BLaER1 treated with 17β-estradiol and CSF1 and Interleukin-3, amounts not matched to agents 10 nM and 100 nM (cell line): ENCODE data around the gene WDR4.
"Not testable (repeated sequence)": the region's sequence is repeated elsewhere in the genome, so short reads cannot be mapped to it uniquely, and the experiment has no call there.

ENCODE experiments used
- H3K27ac ChIP-seq, 11 experiments: shearing (Covaris generic); formaldehyde crosslinking; 2 replicates each; pipeline ENCODE4 v1.8.1; 2022
- H3K27me3 ChIP-seq, 11 experiments: shearing (Covaris generic); formaldehyde crosslinking; 2 replicates each; pipeline ENCODE4 v1.8.1; 2022
- H3K36me3 ChIP-seq, 11 experiments: shearing (Covaris generic); formaldehyde crosslinking; 2 replicates each; pipeline ENCODE4 v1.8.1; 2022
- H3K4me1 ChIP-seq, 10 experiments: shearing (Covaris generic); formaldehyde crosslinking; 2 replicates each; pipeline ENCODE4 v1.8.1; 2022
- H3K4me2 ChIP-seq, 11 experiments: shearing (Covaris generic); formaldehyde crosslinking; 2 replicates each; pipeline ENCODE4 v1.8.1; 2022
- H3K4me3 ChIP-seq, 10 experiments: shearing (Covaris generic); formaldehyde crosslinking; 2 replicates each; pipeline ENCODE4 v1.8.1; 2022
- H3K9ac ChIP-seq, 11 experiments: shearing (Covaris generic); formaldehyde crosslinking; 2 replicates each; pipeline ENCODE4 v1.8.1; 2022
- H3K9me3 ChIP-seq, 11 experiments: shearing (Covaris generic); formaldehyde crosslinking; replicated peaks in 1 of 11; 2 replicates each; pipeline ENCODE4 v1.8.1; 2022
- H4K20me1 ChIP-seq, 11 experiments: shearing (Covaris generic); formaldehyde crosslinking; 2 replicates each; pipeline ENCODE4 v1.8.1; 2022
- Cebpa-rat ChIP-seq, 11 experiments: shearing (Covaris generic); IDR thresholded peaks; 2 replicates each; pipeline ENCODE4 v1.8.1; 2022

The WDR4 gene

GRCh38 chr21:42892931-42893755 is 13.8 kb upstream of the WDR4 start, which contains the start of gene NDUFV3:
TSS of gene NDUFV3 (plus strand) at chr21:42893309. CDS start at chr21:42893334, 25 bp downstream.
- peak within 1 kb of the TSS; percentile 72 to 99 (median 92) for H3K4me3 ChIP-seq
- no peaks in the 10 kb centered on the region for H3K9me3 ChIP-seq
- H4K20me1 ChIP-seq, result peaks cover 0 to 41% (median 24%) of the 10 kb centered on the region in 11 experiments; a peak in 11 of 22 replicates
- peak within 1 kb of the TSS; percentile 85 to 97 (median 91) for H3K4me2 ChIP-seq
- no peaks in the 10 kb centered on the region for H3K27me3 ChIP-seq
- no peak for TF ChIP-seq Cebpa-rat (IDR thresholded peaks at IDR 0.05)
- H3K9ac ChIP-seq, result peak within 1 kb of the TSS; percentile 87 to 97 (median 93)
- H3K27ac ChIP-seq, result peak within 1 kb of the TSS; percentile 86 to 95 (median 90)
- H3K4me1 ChIP-seq, result peaks cover 4 to 8% (median 6%) of the 10 kb centered on the region in 10 experiments; a peak in 18 of 20 replicates
- H3K36me3 ChIP-seq, result peaks cover 23 to 33% (median 28%) of the 10 kb centered on the region in 11 experiments

- Histone ChIP-seq H3K9ac (peak overlapping the region; percentile 87 to 97 (median 93); a peak in 21 of 22 replicates), H3K9me3 (no peaks in the 10 kb centered on the region), H4K20me1 (peaks cover 0 to 35% (median 23%) of the 10 kb centered on the region in 11 experiments; a peak in 11 of 22 replicates), H3K27ac (peak overlapping the region; percentile 24 to 94 (median 86); a peak in 21 of 22 replicates), H3K4me1 (peaks cover 4 to 8% (median 6%) of the 10 kb centered on the region in 10 experiments; a peak in 18 of 20 replicates), H3K4me2 (peak overlapping the region; percentile 77 to 97 (median 87)), H3K27me3 (no peaks in the 10 kb centered on the region), H3K36me3 (peaks cover 17 to 27% (median 22%) of the 10 kb centered on the region in 11 experiments), H3K4me3 (peak overlapping the region; percentile 72 to 99 (median 92))
- TF ChIP-seq Cebpa-rat (IDR thresholded peaks at IDR 0.05), result no peak
These were observed 13.2 kb upstream of the WDR4 start for GRCh38 chr21:42892582-42892930.

- no peaks in the 10 kb centered on the region for H4K20me1 ChIP-seq
- no peak overlapping the region for H3K4me2 ChIP-seq
- no peak overlapping the region for H3K9ac ChIP-seq
- peaks cover 2 to 4% (median 2%) of the 10 kb centered on the region in 10 experiments; a peak in 18 of 20 replicates for H3K4me1 ChIP-seq
- no peak for TF ChIP-seq Cebpa-rat (IDR thresholded peaks at IDR 0.05)
- H3K9me3 ChIP-seq, result no peaks in the 10 kb centered on the region
- H3K4me3 ChIP-seq, result no peak overlapping the region
- no peak overlapping the region for H3K27ac ChIP-seq
- H3K36me3 ChIP-seq, result no peaks in the 10 kb centered on the region
- no peaks in the 10 kb centered on the region for H3K27me3 ChIP-seq
These were observed 8.0 kb upstream of the WDR4 start for GRCh38 chr21:42887326-42887725.

DNA sequence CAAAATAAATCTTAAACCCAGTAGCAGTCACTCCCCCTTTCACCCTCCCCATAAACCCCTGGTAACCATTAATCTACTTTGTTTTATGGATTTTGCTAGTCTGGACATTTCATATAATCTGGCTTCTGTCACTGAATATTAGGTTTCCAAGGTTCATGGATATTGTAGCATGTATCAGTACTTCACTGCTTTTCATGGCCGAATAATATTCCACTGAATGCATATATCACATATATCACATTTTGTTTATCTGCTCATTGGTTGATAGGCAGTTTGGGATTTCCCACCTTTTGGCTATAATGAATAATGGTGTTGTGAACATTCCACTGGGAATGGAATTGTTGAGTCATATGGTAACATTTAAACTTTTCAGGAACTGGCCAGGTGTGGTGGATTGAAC is 4.6 kb upstream of the WDR4 start:
- Histone ChIP-seq H3K9me3 (peaks cover 0 to 5% (median 0%) of the 10 kb centered on the region in 11 experiments; a peak in 3 of 22 replicates), H3K4me2 (no peak overlapping the region), H4K20me1 (peaks cover 0 to 2% (median 0%) of the 10 kb centered on the region in 11 experiments; a peak in 2 of 22 replicates), H3K36me3 (no peaks in the 10 kb centered on the region), H3K27ac (no peak overlapping the region), H3K9ac (no peak overlapping the region), H3K4me1 (peaks cover 7 to 12% (median 9%) of the 10 kb centered on the region in 10 experiments; a peak in 19 of 20 replicates), H3K4me3 (no peak overlapping the region), H3K27me3 (no peaks in the 10 kb centered on the region)
- TF ChIP-seq Cebpa-rat (IDR thresholded peaks at IDR 0.05), result no peak

- TF ChIP-seq Cebpa-rat (IDR thresholded peaks at IDR 0.05), result no peak
- Histone ChIP-seq H4K20me1 (peaks cover 0 to 38% (median 16%) of the 10 kb centered on the region in 11 experiments; a peak in 12 of 22 replicates), H3K36me3 (peaks cover 11 to 24% (median 19%) of the 10 kb centered on the region in 11 experiments; a peak in 21 of 22 replicates), H3K27me3 (no peaks in the 10 kb centered on the region), H3K4me2 (peak overlapping the region; percentile 73 to 93 (median 91)), H3K9me3 (peaks cover 0 to 5% (median 0%) of the 10 kb centered on the region in 11 experiments; a peak in 3 of 22 replicates), H3K4me1 (peaks cover 14 to 26% (median 19%) of the 10 kb centered on the region in 10 experiments), H3K4me3 (peak overlapping the region; percentile 79 to 100 (median 91)), H3K9ac (peak overlapping the region; percentile 81 to 99 (median 92); a peak in 21 of 22 replicates), H3K27ac (peak overlapping the region in 7 of 11 experiments; percentile 84 to 99 (median 97); a peak in 11 of 22 replicates)
These were observed 1.0 kb upstream of the WDR4 start for GRCh38 chr21:42880352-42880751.

- Histone ChIP-seq H3K27me3 (no peaks in the 10 kb centered on the region), H3K4me2 (peak overlapping the region; percentile 71 to 96 (median 91)), H3K9me3 (peaks cover 0 to 5% (median 0%) of the 10 kb centered on the region in 11 experiments; a peak in 3 of 22 replicates), H3K4me3 (peak overlapping the region; percentile 79 to 100 (median 91)), H3K9ac (peak overlapping the region; percentile 81 to 99 (median 92)), H3K4me1 (peaks cover 14 to 26% (median 19%) of the 10 kb centered on the region in 10 experiments), H4K20me1 (peaks cover 0 to 55% (median 18%) of the 10 kb centered on the region in 11 experiments; a peak in 16 of 22 replicates), H3K36me3 (peaks cover 20 to 41% (median 36%) of the 10 kb centered on the region in 11 experiments), H3K27ac (peak overlapping the region in 10 of 11 experiments; percentile 83 to 99 (median 94); a peak in 21 of 22 replicates)
- TF ChIP-seq Cebpa-rat (IDR thresholded peaks at IDR 0.05), result no peak
These were observed 704 bp downstream of the WDR4 start for GRCh38 chr21:42878678-42878992.

DNA sequence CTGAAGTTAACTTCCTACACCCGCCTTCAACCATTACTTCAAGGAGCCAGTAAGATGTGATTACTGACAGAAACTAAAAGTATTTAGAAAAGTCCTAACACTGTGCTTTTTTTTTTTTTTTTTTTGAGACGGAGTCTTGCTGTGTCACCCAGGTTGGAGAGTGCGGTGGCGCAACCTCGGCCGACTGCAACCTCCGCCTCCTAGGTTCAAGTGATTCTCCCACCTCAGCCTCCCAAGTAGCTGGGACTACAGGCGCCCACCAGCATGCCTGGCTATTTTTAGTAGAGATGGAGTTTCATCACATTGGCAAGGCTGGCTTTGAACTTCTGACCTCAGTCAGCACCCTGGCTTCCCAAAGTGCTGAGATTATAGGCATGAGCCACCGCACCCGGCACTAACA is 3.5 kb downstream of the WDR4 start:
- peaks cover 48 to 70% (median 64%) of the 10 kb centered on the region in 11 experiments for H3K36me3 ChIP-seq

DNA sequence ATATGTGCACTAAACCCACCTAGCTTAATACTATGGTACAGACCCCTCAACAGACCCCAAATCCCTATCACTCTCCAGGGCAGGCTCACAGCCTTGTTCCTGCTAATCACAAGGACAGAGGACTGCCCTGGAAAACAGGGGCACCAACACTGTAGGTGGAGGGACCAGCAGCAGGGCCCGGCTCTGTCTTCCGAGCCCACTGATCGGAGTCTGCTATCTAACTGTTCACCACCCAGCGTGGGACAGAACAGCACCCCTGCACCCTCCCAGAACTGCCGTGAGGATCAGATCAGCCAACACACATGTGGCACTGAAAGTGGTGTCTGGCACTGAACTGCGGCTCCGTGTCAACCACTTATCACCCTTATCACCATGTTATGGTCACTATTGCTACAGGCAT is 6.2 kb downstream of the WDR4 start:
- Histone ChIP-seq H3K4me3 (no peak overlapping the region), H3K36me3 (peaks cover 75 to 97% (median 91%) of the 10 kb centered on the region in 11 experiments), H3K27me3 (no peaks in the 10 kb centered on the region)

More for the DNA sequence above, 3.5 kb downstream of the WDR4 start:
- H3K4me1 ChIP-seq, result peaks cover 14 to 24% (median 19%) of the 10 kb centered on the region in 10 experiments
- not testable (repeated sequence) for H3K9ac ChIP-seq, H3K4me3 ChIP-seq, H3K27me3 ChIP-seq, H3K4me2 ChIP-seq, H3K27ac ChIP-seq, H3K9me3 ChIP-seq
- peaks cover 0 to 83% (median 45%) of the 10 kb centered on the region in 11 experiments; a peak in 18 of 22 replicates for H4K20me1 ChIP-seq

DNA sequence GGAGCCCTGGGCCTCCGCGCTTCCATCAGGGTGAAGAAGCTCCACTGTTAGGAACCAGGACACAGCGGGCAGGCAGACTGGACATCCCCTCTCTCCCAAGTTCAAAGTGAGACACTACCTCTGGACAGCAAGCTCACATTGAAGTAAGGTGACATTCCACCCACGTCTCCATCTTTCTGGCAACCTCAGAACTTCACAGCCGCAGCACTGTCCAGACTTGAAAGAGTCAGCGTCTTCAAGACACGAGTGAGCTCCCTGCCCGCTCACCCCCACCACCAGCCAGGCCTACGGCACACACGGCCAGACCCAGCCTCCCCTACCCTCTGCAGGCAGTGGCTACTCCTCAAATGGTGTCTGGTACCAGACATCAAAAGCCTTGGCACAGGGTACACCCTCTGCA is 11.1 kb downstream of the WDR4 start:
- Histone ChIP-seq H3K4me1 (peaks cover 15 to 53% (median 43%) of the 10 kb centered on the region in 10 experiments), H3K27me3 (no peaks in the 10 kb centered on the region), H3K9ac (no peak overlapping the region), H3K36me3 (peaks cover 70 to 96% (median 81%) of the 10 kb centered on the region in 11 experiments), H4K20me1 (peaks cover 21 to 100% (median 99%) of the 10 kb centered on the region in 11 experiments; a peak in 21 of 22 replicates), H3K9me3 (no peaks in the 10 kb centered on the region), H3K4me2 (peak overlapping the region in 7 of 11 experiments; percentile 74 to 96 (median 85); a peak in 7 of 22 replicates), H3K4me3 (no peak overlapping the region), H3K27ac (no peak overlapping the region)
- TF ChIP-seq Cebpa-rat (IDR thresholded peaks at IDR 0.05), result no peak

More for the DNA sequence above, 6.2 kb downstream of the WDR4 start:
- H3K4me2 ChIP-seq, result no peak overlapping the region
- H3K9me3 ChIP-seq, result no peaks in the 10 kb centered on the region
- peaks cover 6 to 16% (median 12%) of the 10 kb centered on the region in 10 experiments for H3K4me1 ChIP-seq
- no peak for TF ChIP-seq Cebpa-rat (IDR thresholded peaks at IDR 0.05)
- H4K20me1 ChIP-seq, result peaks cover 0 to 100% (median 72%) of the 10 kb centered on the region in 11 experiments; a peak in 19 of 22 replicates
- no peak overlapping the region for H3K27ac ChIP-seq
- no peak overlapping the region for H3K9ac ChIP-seq
